Measurements from ENCODE around the gene ELAVL1. TPM values are rescaled to one million over a fixed set of nuclear protein-coding genes. Genes with fewer than 3 reads are reported as not detected.

ELAVL1 gene
- total RNA-seq, 1 experiment from 2014 or later: 58.1 TPM

DNA sequence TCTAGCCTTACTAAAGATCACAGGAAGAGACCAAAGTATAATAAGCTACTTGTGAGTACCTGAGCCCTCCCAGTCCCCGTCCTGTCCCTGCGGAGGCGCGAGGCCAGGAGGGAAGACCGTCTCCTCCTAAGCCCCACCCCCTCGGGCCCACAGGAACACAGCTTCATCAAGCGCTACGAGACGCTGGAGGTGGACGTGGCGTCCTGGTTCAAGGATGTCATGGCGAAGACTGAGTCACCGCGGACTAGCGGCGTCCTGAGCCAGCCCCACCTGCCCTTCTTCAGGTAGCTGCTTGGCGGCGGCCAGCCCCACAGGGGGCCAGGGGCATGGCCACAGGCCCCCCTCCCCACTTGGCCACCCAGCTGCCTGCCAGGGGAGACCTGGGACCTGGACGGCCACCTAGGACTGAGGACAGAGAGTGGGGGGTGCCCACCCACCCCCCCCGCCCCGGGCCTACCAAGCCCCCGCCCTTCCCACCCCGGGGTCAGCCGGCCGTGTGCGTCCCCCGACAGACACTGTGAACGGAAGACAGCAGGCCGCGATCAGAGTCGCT, 93.2 kb downstream of the ELAVL1 start:
- no peaks in the 10 kb centered on the region for H3K27me3 Mint-ChIP-seq (ENCODE audit: insufficient read depth, unreplicated experiment)
- CTCF ChIA-PET: interaction anchor here (0.7 kb wide), 1 partner anchor 127 kb away, joined by 3 read pairs; no protein-coding TSS in a partner anchor
- peaks cover 4% of the 10 kb centered on the region for H3K4me1 Mint-ChIP-seq (ENCODE audit: insufficient read depth, unreplicated experiment)
- H3K4me3 Mint-ChIP-seq (ENCODE audit: unreplicated experiment): no peak overlapping the region
- H3K27ac Mint-ChIP-seq (ENCODE audit: low read depth, unreplicated experiment): no peak overlapping the region
- intact Hi-C loops (cut with micrococcal nuclease): no loop called here
- H3K9me3 Mint-ChIP-seq (ENCODE audit: unreplicated experiment): no peaks in the 10 kb centered on the region
- DNase-seq (ENCODE audit: unreplicated experiment): no peak
- POLR2A ChIA-PET: interaction anchor here (0.6 to 1.0 kb wide), 2 partner anchors 9 to 1518 kb away, joined by 4 to 6 read pairs; partner anchors contain the start of gene MAP2K7
- no peak for TF ChIP-seq CTCF (IDR thresholded peaks at IDR 0.05; ENCODE audit: unreplicated experiment)
- peaks cover 34% of the 10 kb centered on the region for H3K36me3 Mint-ChIP-seq (ENCODE audit: insufficient read depth, unreplicated experiment)
- no TSS peak for BruUV-seq (replicated peaks)

DNA sequence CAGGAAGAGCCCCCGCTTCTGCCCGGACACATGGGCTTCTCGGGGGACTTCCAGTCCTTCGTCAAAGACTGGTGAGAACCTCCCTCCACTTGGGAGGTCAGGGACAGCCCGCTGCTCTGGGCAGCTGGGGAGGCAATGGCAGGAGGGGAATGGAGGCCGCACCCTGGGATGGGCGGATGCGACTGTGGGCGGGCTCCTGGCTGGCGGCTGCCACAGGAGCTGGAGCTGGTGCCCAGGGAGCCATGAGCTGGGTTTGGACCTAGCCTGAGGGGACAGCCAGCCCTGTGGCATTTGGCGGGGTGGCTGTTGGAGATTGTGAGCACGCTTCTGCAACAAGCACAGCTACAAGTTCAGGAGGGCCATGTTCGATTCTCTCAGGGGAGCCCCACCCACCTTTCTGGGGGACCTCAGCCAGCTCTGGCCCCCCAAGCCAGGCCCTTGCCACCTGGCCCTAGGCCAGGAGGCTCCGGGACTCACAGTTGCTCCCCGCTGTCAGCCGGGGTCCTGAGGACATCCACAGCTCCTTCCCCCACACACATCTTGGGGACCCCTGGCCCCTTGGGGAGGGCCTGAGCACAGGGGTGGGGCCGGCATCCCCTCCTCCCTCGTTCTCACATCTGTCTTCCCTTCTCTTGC, 93.8 kb downstream of the ELAVL1 start:
- no peak overlapping the region for H3K27ac Mint-ChIP-seq (ENCODE audit: low read depth, unreplicated experiment)
- peaks cover 6% of the 10 kb centered on the region for H3K4me1 Mint-ChIP-seq (ENCODE audit: insufficient read depth, unreplicated experiment)
- H3K27me3 Mint-ChIP-seq (ENCODE audit: insufficient read depth, unreplicated experiment): no peaks in the 10 kb centered on the region
- no peaks in the 10 kb centered on the region for H3K9me3 Mint-ChIP-seq (ENCODE audit: unreplicated experiment)
- CTCF ChIA-PET: no interaction called here
- peaks cover 34% of the 10 kb centered on the region for H3K36me3 Mint-ChIP-seq (ENCODE audit: insufficient read depth, unreplicated experiment)
- H3K4me3 Mint-ChIP-seq (ENCODE audit: unreplicated experiment): no peak overlapping the region
- POLR2A ChIA-PET: interaction anchor here (0.6 to 1.0 kb wide), 2 partner anchors 8 to 1518 kb away, joined by 4 to 6 read pairs; partner anchors contain the start of gene MAP2K7
- BruUV-seq (replicated peaks): no TSS peak
- no peak for DNase-seq (ENCODE audit: unreplicated experiment)
- no peak for TF ChIP-seq CTCF (IDR thresholded peaks at IDR 0.05; ENCODE audit: unreplicated experiment)
- intact Hi-C loops (cut with micrococcal nuclease): no loop called here

GRCh38 chr19:7910321-7911161, 94.9 kb downstream of the ELAVL1 start:
- intact Hi-C loops (cut with micrococcal nuclease): no loop called here
- peaks cover 37% of the 10 kb centered on the region for H3K36me3 Mint-ChIP-seq (ENCODE audit: insufficient read depth, unreplicated experiment)
- H3K4me1 Mint-ChIP-seq (ENCODE audit: insufficient read depth, unreplicated experiment): peaks cover 12% of the 10 kb centered on the region
- H3K4me3 Mint-ChIP-seq (ENCODE audit: unreplicated experiment): no peak overlapping the region
- no peak overlapping the region for H3K27ac Mint-ChIP-seq (ENCODE audit: low read depth, unreplicated experiment)
- DNase-seq (ENCODE audit: unreplicated experiment): no peak
- CTCF ChIA-PET: no interaction called here
- POLR2A ChIA-PET: interaction anchor here (1.3 kb wide), 1 partner anchor 9 kb away, joined by 5 read pairs; the partner anchor contains the start of gene SNAPC2
- no TSS peak for BruUV-seq (replicated peaks)
- H3K9me3 Mint-ChIP-seq (ENCODE audit: unreplicated experiment): no peaks in the 10 kb centered on the region
- no peaks in the 10 kb centered on the region for H3K27me3 Mint-ChIP-seq (ENCODE audit: insufficient read depth, unreplicated experiment)
- no peak for TF ChIP-seq CTCF (IDR thresholded peaks at IDR 0.05; ENCODE audit: unreplicated experiment)

Data from MCF 10A (cell line).